ENCODE measurements around the gene EHD2. TPM values are rescaled to one million over a fixed set of nuclear protein-coding genes. Genes with fewer than 3 reads are reported as not detected.

Gene EHD2
- total RNA-seq, 4 donors from 2014 or later: 72.0 to 198 (median 82.9) TPM

DNA sequence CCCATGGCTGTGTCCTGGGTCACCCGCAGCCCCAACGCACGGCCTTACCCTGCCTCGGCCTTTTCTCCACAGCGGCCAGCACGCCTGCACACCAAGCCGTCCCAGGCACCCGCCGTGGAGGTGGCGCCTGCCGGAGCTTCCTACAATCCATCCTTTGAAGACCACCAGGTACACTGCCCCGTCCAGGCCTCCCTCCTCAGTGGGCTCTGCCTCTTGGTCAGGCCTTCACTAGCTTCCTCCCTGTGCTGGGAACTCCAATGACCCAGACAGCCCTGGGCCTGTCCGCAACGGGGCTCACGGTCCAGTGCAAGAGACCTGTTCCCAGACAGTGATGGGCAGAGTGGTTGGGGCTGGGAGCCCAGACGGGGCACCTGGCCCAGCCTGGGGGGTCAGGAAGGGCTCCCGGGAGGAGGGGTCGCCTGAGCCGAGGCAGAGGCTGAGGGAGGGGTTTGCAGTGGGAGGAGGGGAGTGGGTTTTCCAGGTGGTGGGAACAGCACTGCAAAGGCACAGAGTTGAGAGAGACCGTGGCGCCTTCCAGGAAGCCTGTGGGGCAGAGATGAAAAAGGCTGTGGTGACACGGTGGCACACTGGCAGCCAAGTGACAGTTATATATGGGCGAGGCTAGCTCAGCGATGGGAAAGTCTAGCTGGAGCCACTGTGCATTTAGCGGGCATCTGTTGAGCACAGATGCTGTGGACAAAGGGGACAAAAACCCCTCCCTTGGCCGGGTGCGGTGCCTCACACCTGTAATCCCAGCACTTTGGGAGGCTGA, 39.4 kb downstream of the EHD2 start:
- no peaks in the 10 kb centered on the region for H3K4me1 ChIP-seq
- no peak for TF ChIP-seq POLR2A (IDR thresholded peaks at IDR 0.05)
- TF ChIP-seq, protein P1, sequence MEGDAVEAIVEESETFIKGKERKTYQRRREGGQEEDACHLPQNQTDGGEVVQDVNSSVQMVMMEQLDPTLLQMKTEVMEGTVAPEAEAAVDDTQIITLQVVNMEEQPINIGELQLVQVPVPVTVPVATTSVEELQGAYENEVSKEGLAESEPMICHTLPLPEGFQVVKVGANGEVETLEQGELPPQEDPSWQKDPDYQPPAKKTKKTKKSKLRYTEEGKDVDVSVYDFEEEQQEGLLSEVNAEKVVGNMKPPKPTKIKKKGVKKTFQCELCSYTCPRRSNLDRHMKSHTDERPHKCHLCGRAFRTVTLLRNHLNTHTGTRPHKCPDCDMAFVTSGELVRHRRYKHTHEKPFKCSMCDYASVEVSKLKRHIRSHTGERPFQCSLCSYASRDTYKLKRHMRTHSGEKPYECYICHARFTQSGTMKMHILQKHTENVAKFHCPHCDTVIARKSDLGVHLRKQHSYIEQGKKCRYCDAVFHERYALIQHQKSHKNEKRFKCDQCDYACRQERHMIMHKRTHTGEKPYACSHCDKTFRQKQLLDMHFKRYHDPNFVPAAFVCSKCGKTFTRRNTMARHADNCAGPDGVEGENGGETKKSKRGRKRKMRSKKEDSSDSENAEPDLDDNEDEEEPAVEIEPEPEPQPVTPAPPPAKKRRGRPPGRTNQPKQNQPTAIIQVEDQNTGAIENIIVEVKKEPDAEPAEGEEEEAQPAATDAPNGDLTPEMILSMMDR (IDR thresholded peaks at IDR 0.05): no peak
- no peak overlapping the region for H3K4me3 ChIP-seq
- DNase-seq: no peak
- no peaks in the 10 kb centered on the region for H3K36me3 ChIP-seq
- intact Hi-C loops (cut with DNase I; ENCODE audit: low total_unique reads): no loop called here
- no peak overlapping the region for H3K27ac ChIP-seq
- no peaks in the 10 kb centered on the region for H3K9me3 ChIP-seq
- H3K27me3 ChIP-seq: no peaks in the 10 kb centered on the region

DNA sequence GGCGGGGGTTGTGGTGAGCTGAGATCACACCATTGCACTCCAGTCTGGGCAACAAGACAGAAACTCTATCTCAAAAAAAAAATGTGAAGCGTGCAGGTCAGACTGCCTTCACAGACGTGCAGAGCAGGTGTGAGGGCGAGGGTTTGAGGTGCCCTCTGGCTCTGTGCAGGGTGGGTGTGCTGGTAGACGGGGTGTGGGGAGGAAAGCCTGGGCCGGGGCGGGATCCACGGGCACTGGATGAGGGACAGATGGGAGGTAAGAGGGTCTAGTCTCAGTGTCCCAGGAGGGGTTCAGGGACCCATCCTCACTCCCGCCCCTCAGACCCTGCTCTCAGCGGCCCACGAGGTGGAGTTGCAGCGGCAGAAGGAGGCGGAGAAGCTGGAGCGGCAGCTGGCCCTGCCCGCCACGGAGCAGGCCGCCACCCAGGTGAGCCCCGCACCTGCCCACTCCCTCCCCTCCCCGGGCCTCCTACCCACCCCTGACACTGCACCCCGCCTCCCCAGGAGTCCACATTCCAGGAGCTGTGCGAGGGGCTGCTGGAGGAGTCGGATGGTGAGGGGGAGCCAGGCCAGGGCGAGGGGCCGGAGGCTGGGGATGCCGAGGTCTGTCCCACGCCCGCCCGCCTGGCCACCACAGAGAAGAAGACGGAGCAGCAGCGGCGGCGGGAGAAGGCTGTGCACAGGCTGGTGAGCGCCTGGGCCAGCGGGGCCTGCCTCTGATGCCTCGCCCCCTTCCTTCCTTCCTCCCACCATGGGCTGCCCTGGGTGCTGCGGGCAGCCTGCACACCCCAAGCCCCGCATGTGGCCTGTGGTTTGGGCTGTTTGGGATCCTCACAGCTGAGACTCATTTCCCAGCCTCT, 41.2 kb downstream of the EHD2 start:
- Histone ChIP-seq H3K36me3 (no peaks in the 10 kb centered on the region), H3K27me3 (no peaks in the 10 kb centered on the region), H3K4me1 (no peaks in the 10 kb centered on the region), H3K4me3 (no peak overlapping the region), H3K27ac (no peak overlapping the region), H3K9me3 (no peaks in the 10 kb centered on the region)
- TF ChIP-seq, protein P1 (IDR thresholded peaks at IDR 0.05): no peak
- TF ChIP-seq POLR2A (IDR thresholded peaks at IDR 0.05): no peak
- intact Hi-C loops (cut with DNase I; ENCODE audit: low total_unique reads): no loop called here
- no peak for DNase-seq

DNA sequence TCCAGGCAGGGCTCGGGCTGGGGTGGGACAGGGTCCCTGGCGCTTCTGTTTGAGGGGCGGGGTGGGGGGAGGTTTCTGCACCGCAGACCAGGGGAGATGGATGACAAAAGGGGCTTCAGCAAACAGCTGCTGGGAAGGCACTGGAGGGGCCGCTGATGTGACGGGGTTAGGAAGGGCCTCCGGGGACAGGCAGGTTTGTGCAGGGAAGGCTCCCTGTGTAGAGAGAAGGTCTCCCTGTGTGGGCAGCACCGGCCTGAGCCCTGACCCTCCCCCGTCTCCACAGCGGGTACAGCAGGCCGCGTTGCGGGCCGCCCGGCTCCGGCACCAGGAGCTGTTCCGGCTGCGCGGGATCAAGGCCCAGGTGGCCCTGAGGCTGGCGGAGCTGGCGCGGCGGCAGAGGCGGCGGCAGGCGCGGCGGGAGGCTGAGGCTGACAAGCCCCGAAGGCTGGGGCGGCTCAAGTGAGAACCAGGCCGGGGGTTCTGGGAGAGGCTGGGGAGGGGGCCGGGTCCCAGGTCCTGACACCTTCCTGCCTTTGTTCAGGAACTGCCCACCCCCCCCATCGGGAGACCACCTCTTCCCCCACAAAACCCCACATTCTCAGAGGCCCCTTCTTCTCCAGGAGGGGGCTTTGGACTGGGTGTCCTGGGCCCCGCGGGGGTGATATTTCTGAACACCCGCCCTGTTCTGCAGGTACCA, 42.0 kb downstream of the EHD2 start:
- H3K27ac ChIP-seq: no peak overlapping the region
- H3K4me3 ChIP-seq: no peak overlapping the region
- no peaks in the 10 kb centered on the region for H3K36me3 ChIP-seq
- no peak for DNase-seq
- H3K27me3 ChIP-seq: no peaks in the 10 kb centered on the region
- no peak for TF ChIP-seq POLR2A (IDR thresholded peaks at IDR 0.05)
- TF ChIP-seq, protein P1 (IDR thresholded peaks at IDR 0.05): no peak
- intact Hi-C loops (cut with DNase I; ENCODE audit: low total_unique reads): no loop called here
- H3K9me3 ChIP-seq: no peaks in the 10 kb centered on the region
- no peaks in the 10 kb centered on the region for H3K4me1 ChIP-seq

DNA sequence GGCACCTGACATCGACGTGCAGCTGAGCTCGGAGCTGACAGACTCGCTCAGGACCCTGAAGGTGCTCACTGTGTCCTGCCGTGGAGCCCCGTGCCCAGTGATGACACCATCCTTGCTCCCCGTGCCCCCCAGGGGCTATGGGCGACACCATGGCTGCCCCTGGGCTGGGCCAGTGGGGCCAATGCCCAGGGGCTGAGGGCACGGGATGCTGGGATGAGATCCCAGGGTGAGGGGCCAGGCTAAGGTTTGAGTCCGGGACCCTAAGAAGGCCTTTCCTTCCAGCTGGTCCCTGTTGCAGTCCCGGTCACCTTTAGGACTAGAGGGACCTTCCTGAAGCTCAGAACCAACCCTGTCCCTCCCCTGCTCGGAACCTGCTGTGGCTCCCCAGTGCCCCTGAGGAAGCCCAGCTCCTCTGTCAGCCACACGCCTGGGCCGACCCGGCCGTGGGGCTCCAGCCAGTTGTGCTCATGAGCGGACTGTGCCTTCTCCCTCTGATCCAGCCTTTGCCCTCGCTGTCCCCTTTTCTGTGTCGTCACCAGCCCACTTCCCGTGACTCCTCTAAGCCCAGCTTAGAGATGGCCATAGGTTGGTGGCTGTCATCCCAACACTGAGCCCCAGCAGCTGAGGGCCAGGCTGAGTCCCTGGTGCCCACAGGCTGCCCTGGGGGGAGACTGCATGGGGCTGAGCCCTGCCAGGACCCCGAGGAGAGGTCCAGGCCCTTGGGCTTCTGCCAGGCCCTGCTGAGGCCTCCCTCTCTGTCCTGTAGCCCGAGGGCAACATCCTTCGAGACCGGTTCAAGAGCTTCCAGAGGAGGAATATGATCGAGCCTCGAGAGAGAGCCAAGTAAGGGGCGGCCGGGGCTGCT, 42.8 kb downstream of the EHD2 start:
- no peak for DNase-seq
- H3K36me3 ChIP-seq: no peaks in the 10 kb centered on the region
- H3K9me3 ChIP-seq: no peaks in the 10 kb centered on the region
- H3K4me3 ChIP-seq: no peak overlapping the region
- TF ChIP-seq, protein P1 (IDR thresholded peaks at IDR 0.05): no peak
- no peak for TF ChIP-seq POLR2A (IDR thresholded peaks at IDR 0.05)
- no peak overlapping the region for H3K27ac ChIP-seq
- H3K4me1 ChIP-seq: no peaks in the 10 kb centered on the region
- no peaks in the 10 kb centered on the region for H3K27me3 ChIP-seq
- intact Hi-C loops (cut with DNase I; ENCODE audit: low total_unique reads): no loop called here
